Tibial nerve (tissue), 4 donors: ENCODE measurements around the gene SPATA20. TPM values are rescaled to one million over a fixed set of nuclear protein-coding genes. Genes with fewer than 3 reads are reported as not detected.

Experiments
- DNase-seq, 2 donors: peaks; one replicate each; pipeline ENCODE4 v3.0.0-alpha.2; 2019; ENCODE audit warnings: low spot score in 2 of 2
- H3K27ac ChIP-seq, 4 donors: fragments of 200-600 bp; sonication (generic) in 3 of 4; one replicate each; pipeline ENCODE4 v1.5.1; 2017 to 2019; ENCODE audit warnings: mild to moderate bottlenecking in 1 of 4
- H3K27me3 ChIP-seq, 2 donors: fragments of 200-600 bp; sonication (generic) in 1 of 2; one replicate each; pipeline versions ENCODE4 v1.5.1 to v1.6.0; 2017 to 2019
- H3K36me3 ChIP-seq, 3 donors: fragments of 200-600 bp; sonication (generic); one replicate each; pipeline ENCODE4 v1.5.1; 2018 to 2019
- H3K4me1 ChIP-seq, 4 donors: fragments of 200-600 bp; sonication (generic) in 3 of 4; one replicate each; pipeline ENCODE4 v1.5.1; 2017 to 2019
- H3K4me3 ChIP-seq, 4 donors: fragments of 200-600 bp; sonication (generic) in 3 of 4; one replicate each; pipeline ENCODE4 v1.5.1; 2017 to 2019; ENCODE audit warnings: mild to moderate bottlenecking in 1 of 4, moderate library complexity in 1 of 4
- H3K9me3 ChIP-seq, 4 donors: fragments of 200-600 bp; sonication (generic) in 3 of 4; one replicate each; pipeline ENCODE4 v1.5.1; 2017 to 2019
- EP300 ChIP-seq, 2 donors: sonication (generic); formaldehyde crosslinking; IDR thresholded peaks; one replicate each; pipeline ENCODE4 v1.6.1; 2017; ENCODE audit warnings: antibody characterized with exemption in 2 of 2, mild to moderate bottlenecking in 1 of 2
- POLR2A ChIP-seq, 2 donors: fragments of 450-650 bp; IDR thresholded peaks; one replicate each; pipeline ENCODE4 v1.6.1; 2017; ENCODE audit warnings: antibody characterized with exemption in 2 of 2, mild to moderate bottlenecking in 2 of 2, moderate library complexity in 2 of 2
- WGBS, 2 donors: methylation state at CpG; one replicate each; pipeline ENCODE4 v1.1.5; 2018; 5-methylcytosine and 5-hydroxymethylcytosine counted together
- total RNA-seq, 4 donors: library from RNA; depleted of rRNA; stranded (reverse); fragments of >200 nt; gene quantifications; one replicate each; pipeline ENCODE4 v1.1.0, GENCODE V29; 2016
- TF ChIP-seq, protein P1 (sequence below), 5 experiments: fragments of 200-600 bp in 3 of 5; fragments of 450-650 bp in 2 of 5; sonication (generic) in 3 of 5; IDR thresholded peaks; one replicate each; pipeline ENCODE4 v1.5.1; 2016 to 2019; ENCODE audit warnings: antibody characterized with exemption in 5 of 5, mild to moderate bottlenecking in 3 of 5, moderate library complexity in 2 of 5

SPATA20 gene
- total RNA-seq, 4 donors from 2014 or later = 80.8 to 151 (median 89.6) TPM

DNA sequence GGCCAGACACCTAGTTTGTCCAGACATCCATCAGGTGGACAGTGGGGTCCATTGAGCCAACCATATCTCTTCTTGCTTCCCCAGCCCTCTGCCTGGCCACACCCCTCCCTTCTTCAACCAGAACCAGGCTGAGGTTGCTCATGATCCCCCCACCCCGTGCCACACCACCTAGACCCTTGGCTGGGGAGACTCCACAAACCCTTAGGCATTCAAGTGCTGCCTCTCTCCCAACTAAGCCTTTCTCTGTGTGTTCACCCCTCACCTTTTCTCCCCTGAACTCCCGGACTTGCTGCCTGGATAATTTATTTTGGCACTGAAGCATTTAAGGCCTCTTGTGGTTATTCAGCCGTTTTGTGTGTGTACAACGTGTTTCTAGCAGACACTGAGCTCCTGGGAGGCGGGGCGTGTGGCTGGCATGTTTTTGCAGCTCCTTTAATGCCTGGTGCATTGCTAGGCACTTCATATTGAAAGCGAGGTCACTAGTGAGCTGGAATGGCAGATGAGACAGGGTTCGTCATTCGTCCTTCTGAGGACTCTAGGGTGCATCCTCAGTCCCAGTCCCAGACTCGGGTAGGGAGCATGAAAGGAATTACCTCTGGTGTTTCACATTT lies 42.2 kb downstream of the SPATA20 start:
- 40 to 57% methylated on average over 10 of the region's 10 CpGs for WGBS, 2 donors
- Histone ChIP-seq H3K4me1 (peaks cover 0 to 31% (median 2%) of the 10 kb centered on the region in 4 donors), H3K36me3 (no peaks in the 10 kb centered on the region), H3K27ac (no peak overlapping the region), H3K4me3 (no peak overlapping the region), H3K27me3 (no peaks in the 10 kb centered on the region), H3K9me3 (no peaks in the 10 kb centered on the region)
- TF ChIP-seq, protein P1, sequence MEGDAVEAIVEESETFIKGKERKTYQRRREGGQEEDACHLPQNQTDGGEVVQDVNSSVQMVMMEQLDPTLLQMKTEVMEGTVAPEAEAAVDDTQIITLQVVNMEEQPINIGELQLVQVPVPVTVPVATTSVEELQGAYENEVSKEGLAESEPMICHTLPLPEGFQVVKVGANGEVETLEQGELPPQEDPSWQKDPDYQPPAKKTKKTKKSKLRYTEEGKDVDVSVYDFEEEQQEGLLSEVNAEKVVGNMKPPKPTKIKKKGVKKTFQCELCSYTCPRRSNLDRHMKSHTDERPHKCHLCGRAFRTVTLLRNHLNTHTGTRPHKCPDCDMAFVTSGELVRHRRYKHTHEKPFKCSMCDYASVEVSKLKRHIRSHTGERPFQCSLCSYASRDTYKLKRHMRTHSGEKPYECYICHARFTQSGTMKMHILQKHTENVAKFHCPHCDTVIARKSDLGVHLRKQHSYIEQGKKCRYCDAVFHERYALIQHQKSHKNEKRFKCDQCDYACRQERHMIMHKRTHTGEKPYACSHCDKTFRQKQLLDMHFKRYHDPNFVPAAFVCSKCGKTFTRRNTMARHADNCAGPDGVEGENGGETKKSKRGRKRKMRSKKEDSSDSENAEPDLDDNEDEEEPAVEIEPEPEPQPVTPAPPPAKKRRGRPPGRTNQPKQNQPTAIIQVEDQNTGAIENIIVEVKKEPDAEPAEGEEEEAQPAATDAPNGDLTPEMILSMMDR (IDR thresholded peaks at IDR 0.05) = no peak
- no peak for TF ChIP-seq POLR2A (IDR thresholded peaks at IDR 0.05)
- no peak for TF ChIP-seq EP300 (IDR thresholded peaks at IDR 0.05)
- no peak for DNase-seq

DNA sequence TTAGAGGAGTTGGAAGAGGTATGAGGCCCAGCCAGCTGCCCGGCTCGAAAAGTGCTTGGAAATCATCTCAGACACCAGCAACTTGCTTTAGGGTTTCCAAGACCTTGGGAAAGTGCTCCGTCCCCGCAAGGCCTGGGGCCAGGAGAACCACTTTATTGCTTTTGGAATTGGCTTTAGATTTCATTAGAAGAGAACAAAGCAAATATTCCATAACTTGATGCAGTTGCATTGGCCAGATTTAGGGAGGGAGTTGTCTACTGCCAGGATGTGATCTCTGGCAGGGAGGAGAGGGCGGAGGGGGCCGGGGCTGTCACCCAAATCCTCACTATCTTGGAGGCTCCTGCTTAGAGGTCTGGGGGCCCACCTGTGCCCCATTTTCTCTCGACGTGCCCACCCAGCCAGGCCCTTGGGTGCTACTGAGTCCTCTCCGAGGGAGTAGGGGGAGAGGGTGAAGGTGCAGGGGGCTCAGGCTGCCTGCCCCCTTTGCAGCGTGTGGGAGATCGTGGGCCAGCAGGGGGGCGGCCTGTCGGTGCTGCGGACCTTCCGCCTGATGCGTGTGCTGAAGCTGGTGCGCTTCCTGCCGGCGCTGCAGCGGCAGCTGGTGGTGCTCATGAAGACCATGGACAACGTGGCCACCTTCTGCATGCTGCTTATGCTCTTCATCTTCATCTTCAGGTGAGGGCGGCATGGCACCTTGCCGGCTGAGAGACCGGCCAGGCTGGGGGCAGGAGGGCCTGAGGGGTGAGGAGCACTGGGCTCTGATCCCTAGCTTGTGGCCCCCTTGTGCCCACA lies 44.2 kb downstream of the SPATA20 start:
- Histone ChIP-seq H3K27ac (no peak overlapping the region), H3K4me3 (no peak overlapping the region), H3K36me3 (no peaks in the 10 kb centered on the region), H3K9me3 (no peaks in the 10 kb centered on the region), H3K27me3 (no peaks in the 10 kb centered on the region), H3K4me1 (peaks cover 0 to 31% (median 2%) of the 10 kb centered on the region in 4 donors)
- TF ChIP-seq, protein P1 (IDR thresholded peaks at IDR 0.05) = no peak
- no peak for TF ChIP-seq EP300 (IDR thresholded peaks at IDR 0.05)
- DNase-seq = no peak
- 87 to 91% methylated on average over 10 to 24 of the region's 24 CpGs for WGBS, 2 donors

DNA sequence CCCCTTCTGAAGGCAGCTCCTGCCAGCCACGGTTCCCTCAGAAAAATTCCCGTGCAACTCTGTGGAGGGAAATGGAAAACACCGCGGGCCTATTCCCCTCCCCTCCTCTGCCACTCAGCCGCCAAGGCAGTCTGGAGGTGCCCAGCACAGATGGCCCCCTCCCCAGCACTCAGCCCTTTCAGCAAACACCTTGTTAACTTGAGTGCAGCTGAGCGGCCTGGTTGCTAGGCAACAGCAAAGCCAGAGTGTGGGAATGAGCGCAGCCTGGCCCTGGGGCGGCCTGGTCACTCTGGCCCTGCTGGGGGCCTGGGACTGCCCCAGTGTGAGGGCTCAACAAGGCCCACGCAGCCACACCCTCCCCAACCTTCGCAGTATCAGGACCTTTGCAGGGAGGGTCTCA lies 46.3 kb downstream of the SPATA20 start:
- Histone ChIP-seq H3K27ac (no peak overlapping the region), H3K27me3 (no peaks in the 10 kb centered on the region), H3K9me3 (no peaks in the 10 kb centered on the region), H3K4me1 (peaks cover 0 to 28% (median 2%) of the 10 kb centered on the region in 4 donors), H3K4me3 (no peak overlapping the region), H3K36me3 (no peaks in the 10 kb centered on the region)
- DNase-seq = no peak
- TF ChIP-seq, protein P1 (IDR thresholded peaks at IDR 0.05) = no peak
- TF ChIP-seq EP300 (IDR thresholded peaks at IDR 0.05) (no peak), POLR2A (IDR thresholded peaks at IDR 0.05) (no peak)
- WGBS, 2 donors = 50 to 54% methylated on average over 9 to 10 of the region's 10 CpGs

DNA sequence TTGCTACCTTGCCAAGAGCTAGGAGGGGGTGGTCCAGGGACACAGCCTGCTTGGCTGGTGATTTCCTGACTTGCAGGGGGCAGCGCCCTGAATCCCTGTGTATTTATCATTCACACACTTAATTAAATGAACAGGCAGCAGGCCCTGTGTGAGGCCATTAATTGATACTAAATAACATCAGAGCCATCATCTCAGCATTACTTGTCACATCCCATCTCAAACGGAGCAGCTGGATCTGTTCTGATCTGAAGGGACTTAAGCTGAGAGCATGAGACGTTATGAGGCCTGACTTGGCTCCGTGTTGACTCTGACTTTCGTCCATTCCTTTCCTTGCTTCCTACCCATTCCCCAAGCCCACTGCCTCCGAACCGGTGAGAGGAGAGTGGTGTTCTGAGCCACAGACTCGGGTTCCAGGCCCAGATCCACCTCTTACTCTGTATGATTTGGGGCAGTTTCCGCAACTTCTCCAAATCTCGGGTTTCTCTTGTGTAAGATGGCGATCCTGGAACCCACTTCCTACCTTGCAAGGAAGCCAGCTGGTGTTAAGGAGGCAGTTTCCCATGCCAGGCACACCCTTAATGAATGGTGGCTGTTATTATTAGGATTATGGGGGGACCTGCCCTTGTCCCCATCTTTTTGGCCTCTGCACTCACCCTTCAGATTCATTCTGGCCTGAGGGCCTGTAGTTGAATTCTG lies 47.3 kb downstream of the SPATA20 start:
- no peak for DNase-seq
- no peak overlapping the region for H3K27ac ChIP-seq
- TF ChIP-seq POLR2A (IDR thresholded peaks at IDR 0.05) (no peak), EP300 (IDR thresholded peaks at IDR 0.05) (no peak)
- WGBS, 2 donors = 77 to 84% methylated on average over 11 of the region's 11 CpGs
- H3K9me3 ChIP-seq = no peaks in the 10 kb centered on the region
- no peak overlapping the region for H3K4me3 ChIP-seq
- no peaks in the 10 kb centered on the region for H3K27me3 ChIP-seq
- peaks cover 0 to 19% (median 2%) of the 10 kb centered on the region in 4 donors for H3K4me1 ChIP-seq
- H3K36me3 ChIP-seq = no peaks in the 10 kb centered on the region

DNA sequence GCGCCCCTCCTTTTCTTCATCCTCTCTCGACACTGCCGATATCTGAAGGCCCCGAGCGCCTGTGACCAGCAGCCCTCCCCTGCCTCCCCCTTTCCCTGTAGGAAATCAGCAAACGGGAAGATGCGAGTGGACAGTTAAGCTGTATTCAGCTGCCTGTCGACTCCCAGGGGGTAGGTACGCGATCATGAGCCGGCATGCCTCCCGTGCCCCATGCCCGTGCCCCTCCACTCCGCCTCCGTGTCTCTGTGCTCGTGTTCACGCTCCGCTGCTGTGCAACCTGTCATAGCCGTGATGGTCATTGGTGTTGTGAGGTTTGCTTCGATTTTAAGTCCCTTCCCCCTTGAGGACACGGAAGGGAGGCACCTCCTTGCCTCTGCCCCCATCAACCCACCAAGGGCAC lies 47.9 kb downstream of the SPATA20 start:
- no peaks in the 10 kb centered on the region for H3K27me3 ChIP-seq
- 82 to 84% methylated on average over 21 of the region's 21 CpGs for WGBS, 2 donors
- TF ChIP-seq, protein P1 (IDR thresholded peaks at IDR 0.05) = no peak
- TF ChIP-seq POLR2A (IDR thresholded peaks at IDR 0.05) = no peak
- no peak for TF ChIP-seq EP300 (IDR thresholded peaks at IDR 0.05)
- H3K4me1 ChIP-seq = peaks cover 0 to 12% (median 0%) of the 10 kb centered on the region in 4 donors
- H3K9me3 ChIP-seq = no peaks in the 10 kb centered on the region
- no peak overlapping the region for H3K27ac ChIP-seq
- no peak overlapping the region for H3K4me3 ChIP-seq
- no peaks in the 10 kb centered on the region for H3K36me3 ChIP-seq
- no peak for DNase-seq
